GM18951 (cell line): ENCODE results near the gene NMBR.
"Not testable (repeated sequence)": the region's sequence is repeated elsewhere in the genome, so short reads cannot be mapped to it uniquely, and the experiment has no call there.

Source experiments
- POLR2A ChIP-seq: IDR thresholded peaks from 4 replicates; pipeline ENCODE4 v1.6.1; 2011; ENCODE audit warnings: mild to moderate bottlenecking; ENCODE audit not compliant: insufficient read length, insufficient read depth; ENCODE audit errors: extremely low read depth
- in situ Hi-C: fragments of 300-500 bp; cut with MboI; formaldehyde crosslinking; loops from one replicate; pipeline ENCODE4 v1.12.0; 2022; ENCODE audit warnings: low sequenced_read_pairs, mixed read lengths, inconsistent platforms; ENCODE audit not compliant: unreplicated experiment

The NMBR gene

DNA sequence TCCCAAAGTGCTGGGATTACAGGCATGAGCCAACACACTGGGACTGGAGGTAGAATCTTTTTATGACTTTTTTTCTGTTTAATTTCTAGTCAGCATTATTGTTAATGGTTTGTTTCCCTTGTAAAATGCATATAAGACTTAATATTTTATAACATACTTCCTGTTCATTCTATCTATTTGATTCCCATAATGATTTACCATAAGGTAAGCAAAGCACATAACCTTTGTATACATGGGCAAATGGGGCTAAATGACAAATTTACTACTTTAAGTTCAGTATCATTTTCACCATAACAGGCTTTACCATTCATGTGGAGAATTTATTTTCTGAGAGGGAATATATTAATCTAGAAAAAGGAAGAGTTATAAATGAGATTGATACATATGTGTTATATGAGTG, 24.4 kb upstream of the NMBR start:
- in situ Hi-C loops: no loop called here
- no peak for TF ChIP-seq POLR2A

DNA sequence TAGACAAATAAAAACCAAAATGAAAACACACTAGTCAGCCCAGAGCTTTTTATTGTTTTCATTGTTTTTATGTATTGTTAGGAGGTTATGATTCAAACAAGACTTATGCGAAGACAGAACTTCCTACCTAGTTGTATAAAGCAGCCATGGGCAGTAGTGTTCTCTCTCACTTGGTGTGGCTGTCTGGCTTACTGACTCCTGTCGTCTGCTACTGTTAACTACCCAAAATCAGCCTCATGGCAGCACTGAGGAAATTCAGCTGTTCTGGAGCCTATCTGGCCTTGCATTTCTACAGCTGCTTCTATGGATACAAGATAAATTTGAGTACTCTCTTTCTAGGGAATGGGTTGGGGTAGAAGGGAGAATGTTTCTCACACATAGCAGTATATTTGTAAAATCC, 20.6 kb upstream of the NMBR start:
- TF ChIP-seq POLR2A: no peak
- in situ Hi-C loops: no loop called here

DNA sequence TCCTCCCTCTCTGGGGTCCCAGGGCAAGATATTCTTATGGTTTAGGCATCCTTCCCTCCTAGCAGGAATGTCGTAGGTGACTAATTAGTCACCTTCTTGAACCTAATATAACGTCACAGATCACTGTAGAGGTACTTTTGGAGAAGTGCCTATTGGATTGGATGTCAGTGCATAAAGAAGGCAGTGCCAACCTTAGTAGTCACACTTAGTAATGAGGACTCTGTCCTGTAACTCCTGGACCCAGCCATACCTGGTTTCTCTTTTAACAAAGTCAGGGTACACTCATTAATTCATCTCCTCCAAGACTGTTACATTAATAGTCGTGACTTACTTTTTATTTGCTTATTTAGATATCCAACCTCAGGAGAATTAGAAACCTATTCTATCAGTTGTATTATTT, 20.1 kb upstream of the NMBR start:
- no peak for TF ChIP-seq POLR2A
- in situ Hi-C loops: no loop called here

DNA sequence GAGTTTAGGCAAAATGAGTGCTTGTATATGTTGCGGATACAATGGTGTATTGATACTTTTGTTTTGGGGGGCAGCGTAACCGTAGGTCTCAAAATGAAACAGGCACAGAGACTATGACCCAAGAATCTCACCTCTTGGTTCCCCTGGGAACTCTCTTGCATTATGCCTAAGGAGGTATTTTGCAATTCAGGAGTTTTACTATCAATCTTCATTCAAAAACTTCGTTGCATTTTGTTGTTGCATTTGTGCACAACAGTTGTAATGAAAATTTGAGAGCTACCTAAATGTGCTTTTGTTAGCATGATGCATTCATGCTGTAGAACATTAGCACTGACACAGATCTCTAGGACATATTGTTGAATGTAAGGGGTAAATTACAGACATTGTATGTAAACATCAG, 18.3 kb upstream of the NMBR start:
- in situ Hi-C loops: no loop called here
- TF ChIP-seq POLR2A: no peak

DNA sequence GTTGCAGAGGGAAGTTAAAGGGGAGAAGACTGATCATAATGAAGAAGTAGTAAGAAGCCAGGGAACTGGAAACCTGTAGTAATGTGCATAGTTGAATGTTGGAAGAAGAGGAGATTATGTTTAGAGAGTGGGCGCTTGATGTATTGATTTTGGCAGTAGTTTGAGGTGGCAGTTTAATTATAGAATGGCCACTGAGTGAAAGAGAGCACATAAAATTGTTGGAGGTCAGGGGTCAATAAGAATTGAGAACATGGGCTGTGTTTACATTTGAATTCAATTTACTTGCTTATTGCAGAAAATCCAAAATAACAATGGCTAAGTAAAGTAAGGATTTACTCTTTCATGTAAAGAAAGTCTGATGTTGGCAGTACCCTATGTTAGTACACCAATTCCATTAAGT, 15.9 kb upstream of the NMBR start:
- TF ChIP-seq POLR2A: no peak
- in situ Hi-C loops: no loop called here

DNA sequence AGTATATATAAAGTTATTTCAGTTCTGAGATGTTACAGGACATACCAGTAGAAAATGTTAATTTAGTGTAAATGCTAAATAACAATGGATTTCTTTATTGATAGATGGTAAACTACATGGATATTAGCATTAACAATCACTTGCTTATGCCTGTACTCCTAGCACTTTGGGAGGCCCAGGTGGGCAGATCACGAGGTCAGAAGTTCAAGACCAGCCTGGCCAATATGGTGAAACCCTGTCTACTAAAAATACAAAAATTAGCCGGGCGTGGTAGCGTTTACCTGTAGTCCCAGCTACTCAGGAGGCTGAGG, 9.8 kb upstream of the NMBR start:
- in situ Hi-C loops: not testable (repeated sequence)

DNA sequence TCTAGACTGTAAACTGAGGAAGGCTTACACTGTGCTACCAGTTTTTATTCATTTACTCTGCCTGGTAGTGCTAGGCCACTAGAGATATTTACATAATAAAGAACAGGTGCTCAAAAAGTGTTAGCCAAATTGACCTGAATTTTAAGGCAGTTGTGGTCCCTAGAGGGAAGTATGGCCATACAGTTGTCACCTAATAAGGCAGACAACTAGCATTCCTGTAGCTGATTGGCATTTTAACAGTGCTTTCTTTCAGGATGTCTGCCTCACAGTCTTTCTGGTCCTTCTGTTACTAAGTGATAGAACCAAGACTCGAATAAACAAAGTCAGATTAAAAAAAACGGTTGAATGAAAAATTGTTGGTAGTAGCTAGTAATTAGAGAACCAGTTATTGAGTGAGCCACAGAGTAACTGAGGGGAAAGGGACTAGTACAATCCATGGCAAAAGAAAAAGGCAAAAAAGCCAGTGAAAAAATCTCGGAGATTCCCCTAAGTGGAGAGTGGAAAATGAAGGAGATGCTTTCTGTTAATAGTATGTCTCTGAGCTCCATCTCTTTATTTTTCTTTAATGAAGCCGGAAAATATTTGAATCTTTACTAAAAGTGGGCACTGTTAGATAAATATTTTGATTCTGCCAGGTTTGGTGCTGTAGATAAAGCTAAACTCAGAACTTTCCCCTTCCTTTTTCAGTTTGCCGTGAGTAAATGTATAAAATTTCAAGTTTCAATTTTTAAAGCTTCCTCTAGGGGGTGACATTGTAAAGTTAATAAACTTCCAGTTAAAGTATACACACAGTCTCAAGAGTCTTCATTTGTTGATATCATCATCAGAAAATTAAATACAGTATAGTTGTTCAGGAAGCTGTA, 9.2 kb upstream of the NMBR start:
- in situ Hi-C loops: no loop called here
- TF ChIP-seq POLR2A: no peak

DNA sequence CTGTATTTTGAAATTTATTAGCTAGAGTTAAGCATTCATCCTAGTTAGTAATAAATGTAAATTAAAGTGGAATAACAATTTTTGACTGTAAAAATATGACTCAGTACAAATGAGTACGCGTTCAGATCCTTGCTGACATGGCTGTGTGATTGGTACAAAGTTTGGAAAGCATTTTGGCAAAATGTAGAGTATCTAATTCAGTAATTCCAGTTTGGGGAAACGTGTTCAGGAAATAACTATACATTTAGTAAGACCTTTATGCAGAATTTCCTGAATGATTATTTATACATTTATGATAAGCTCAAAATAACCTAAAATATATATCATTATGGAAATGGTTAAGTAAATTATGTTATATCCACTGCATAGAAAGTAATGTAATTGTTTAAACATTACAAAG, 8.2 kb upstream of the NMBR start:
- no peak for TF ChIP-seq POLR2A
- in situ Hi-C loops: no loop called here

DNA sequence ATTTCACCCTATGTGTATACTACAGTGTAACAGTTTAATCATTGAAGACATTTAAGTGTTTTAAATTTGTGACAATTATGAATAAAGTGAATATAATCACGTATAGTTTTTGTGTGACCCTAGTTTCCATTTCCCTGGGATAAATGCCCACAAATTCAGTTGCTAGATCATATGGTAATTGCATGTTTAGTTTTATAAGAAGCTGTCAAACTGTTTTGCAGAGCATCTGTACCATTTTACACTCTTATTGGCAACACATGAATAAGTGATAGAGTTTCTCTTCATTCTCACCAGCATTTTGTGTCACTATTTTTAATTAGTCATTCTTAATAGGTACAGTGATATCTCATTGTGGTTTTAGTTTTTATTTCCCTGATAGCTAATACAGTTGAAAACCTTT, 7.4 kb upstream of the NMBR start:
- no peak for TF ChIP-seq POLR2A
- in situ Hi-C loops: no loop called here

DNA sequence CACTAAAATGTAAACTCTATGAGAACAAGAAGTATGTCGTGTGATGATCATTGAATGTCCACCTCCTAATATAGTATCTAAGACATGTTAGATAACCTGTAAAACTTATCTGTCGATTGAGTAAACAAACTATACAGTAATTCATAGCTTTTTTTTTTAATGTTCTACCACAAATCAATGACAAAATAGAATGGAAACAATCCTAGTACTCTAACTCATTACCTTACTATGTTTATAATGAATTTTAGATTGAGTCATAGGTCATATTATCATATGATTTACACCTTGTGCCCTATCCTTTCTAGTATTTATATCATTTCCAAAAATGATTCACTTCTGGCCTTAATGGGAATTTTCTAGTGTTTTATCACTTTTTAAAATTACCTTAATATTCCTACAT, 6.3 kb upstream of the NMBR start:
- in situ Hi-C loops: no loop called here

DNA sequence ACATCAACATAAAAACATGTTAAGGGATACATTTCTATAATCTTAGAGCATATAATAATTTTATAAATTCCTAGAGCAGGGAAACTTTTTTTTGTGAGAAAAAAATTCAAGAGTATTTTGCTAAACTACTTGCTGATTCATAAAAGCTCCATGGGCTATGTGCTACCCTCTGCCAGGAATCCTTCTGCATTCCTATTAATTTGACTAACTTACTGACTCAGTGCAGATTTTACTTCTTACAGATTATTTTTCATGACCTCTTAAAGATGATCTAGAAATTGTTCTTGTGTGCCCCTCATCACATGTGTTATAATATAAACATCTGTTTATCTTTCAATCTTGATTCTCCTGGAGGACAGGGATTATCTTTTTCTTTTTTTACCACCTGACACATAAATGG, 5.8 kb upstream of the NMBR start:
- in situ Hi-C loops: no loop called here

More for the DNA sequence above, 6.3 kb upstream of the NMBR start:
- no peak for TF ChIP-seq POLR2A

DNA sequence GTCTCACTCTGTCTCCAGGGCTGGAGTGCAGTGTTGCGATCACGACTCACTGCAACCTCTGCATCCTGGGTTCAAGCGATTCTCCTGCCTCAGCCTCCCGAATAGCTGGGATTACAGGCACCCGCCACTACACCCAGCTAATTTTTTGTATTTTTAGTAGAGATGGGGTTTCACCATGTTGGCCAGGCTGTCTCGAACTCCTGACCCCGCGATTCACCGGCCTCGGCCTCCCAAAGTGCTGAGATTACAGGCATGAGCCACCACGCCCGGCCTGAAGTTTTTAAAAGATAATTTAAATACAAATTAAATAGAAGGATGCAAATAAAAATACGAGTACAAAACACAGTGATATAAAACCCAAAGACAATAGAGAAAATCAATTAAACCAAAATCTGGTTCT, 5.4 kb downstream of the NMBR start:
- in situ Hi-C loops: loop anchor here (25.0 kb wide), 1 partner anchor 246 kb away; no protein-coding TSS in a partner anchor

More for the DNA sequence above, 5.8 kb upstream of the NMBR start:
- no peak for TF ChIP-seq POLR2A

DNA sequence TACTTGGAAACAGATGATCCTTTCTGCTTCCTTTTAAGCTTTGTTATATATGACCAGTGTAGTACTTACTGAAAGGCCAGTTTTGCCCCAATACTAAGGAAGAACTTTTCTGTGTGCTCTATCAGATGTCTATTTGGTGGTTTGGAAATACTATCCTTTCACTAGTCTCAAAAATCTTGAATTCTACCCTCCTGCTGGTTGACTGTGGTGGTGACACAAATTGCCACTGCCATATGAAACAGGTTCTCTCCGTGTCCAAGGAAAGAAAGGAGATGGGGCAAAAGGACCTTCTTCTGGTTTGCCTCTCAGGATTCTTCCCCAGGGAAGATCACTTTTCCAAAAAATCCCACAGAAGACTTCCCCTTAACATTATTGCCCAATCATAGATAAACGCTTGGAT, 8.0 kb downstream of the NMBR start:
- in situ Hi-C loops: loop anchor here (25.0 kb wide), 1 partner anchor 248 kb away; no protein-coding TSS in a partner anchor
- TF ChIP-seq POLR2A: no peak

DNA sequence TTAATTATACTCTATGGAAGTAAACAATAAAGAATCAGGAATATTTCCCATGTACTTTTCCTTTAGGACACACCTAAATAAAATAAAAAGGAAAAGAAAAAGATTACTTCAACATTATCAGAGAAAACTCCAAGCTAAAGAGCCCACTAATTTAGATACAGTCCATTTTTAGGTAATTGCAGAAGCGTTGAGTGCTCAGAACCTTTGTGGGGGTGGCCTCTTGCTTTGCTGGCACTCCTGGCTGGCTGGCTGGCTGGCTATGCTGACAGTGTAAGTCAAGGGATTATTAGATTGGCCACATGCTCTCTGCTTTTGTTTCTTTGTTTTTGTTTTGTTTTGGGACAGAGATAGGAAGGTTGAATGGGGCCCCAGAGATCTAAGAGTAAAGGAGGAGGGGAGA, 14.3 kb downstream of the NMBR start, which contains the start of gene GJE1:
GJE1 (plus strand) TSS at position 301 of the 400 bp plus-strand sequence. CDS start 234 bp downstream, outside the sequence.
- in situ Hi-C loops: loop anchor here (25.0 kb wide), 1 partner anchor 255 kb away; no protein-coding TSS in a partner anchor
- TF ChIP-seq POLR2A: no peak

DNA sequence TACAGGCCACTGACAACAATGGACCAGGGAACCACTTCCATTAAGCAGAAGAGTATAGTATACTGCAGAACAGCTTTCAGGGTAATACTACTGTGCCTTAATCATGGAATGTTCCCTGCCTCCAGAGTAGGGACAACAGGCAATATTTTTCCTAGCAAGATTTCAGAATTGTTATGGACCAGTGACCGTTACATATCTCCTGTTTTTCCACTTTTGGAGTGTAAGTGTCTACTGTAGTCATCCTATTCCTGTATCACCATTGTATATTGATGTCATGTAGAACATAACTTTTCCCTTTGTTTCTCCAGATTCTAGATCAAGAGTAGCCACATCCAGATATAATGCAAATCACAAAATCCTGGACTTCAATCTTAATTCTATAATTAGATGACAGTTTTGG, 16.1 kb downstream of the NMBR start:
- in situ Hi-C loops: loop anchor here (25.0 kb wide), 1 partner anchor 256 kb away; no protein-coding TSS in a partner anchor
- no peak for TF ChIP-seq POLR2A

DNA sequence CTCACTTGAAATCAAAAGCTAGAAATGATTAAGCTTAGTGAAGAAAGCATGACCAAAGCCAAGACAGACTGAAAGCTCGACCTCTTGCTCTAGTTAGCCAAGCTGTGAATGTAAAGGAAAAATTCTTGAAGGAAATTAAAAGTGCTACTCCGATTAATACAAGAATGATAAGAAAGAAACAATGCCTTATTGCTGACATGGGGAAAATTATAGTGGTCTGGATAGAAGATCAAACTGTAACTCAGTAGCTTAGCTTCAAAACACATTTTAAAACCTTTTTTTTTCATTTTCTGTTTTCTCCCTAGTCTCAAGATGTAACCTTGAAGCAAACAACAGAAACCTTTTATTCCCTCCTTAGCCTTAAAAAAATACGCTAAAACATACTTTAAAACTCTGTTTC, 25.6 kb downstream of the NMBR start:
- in situ Hi-C loops: loop anchor here (25.0 kb wide), 1 partner anchor 434 kb away; no protein-coding TSS in a partner anchor

More for the DNA sequence above, 25.6 kb downstream of the NMBR start:
- TF ChIP-seq POLR2A: no peak
